PC-3 (cell line): ENCODE data around the gene ESR2. TPM values are rescaled to one million over a fixed set of nuclear protein-coding genes. Genes with fewer than 3 reads are reported as not detected.

ENCODE experiments used
- ATAC-seq: fragments of 200-7000 bp; cut with Tn5 transposase; 2 replicates; pipeline ENCODE4 v1.9.1; 2020; ENCODE audit warnings: mild to moderate bottlenecking, moderate library complexity
- BruUV-seq: library from RNA; stranded (reverse); fragments of 400-500 nt; replicated peaks from 2 replicates; lab custom pipeline; 2021; lab: Mats Ljungman, UMichigan
- CTCF ChIA-PET: fragments of 300-600 bp; sonication (Branson Sonifier 250); formaldehyde crosslinking; loops from one replicate; lab custom pipeline; 2022; ENCODE audit warnings: antibody characterized with exemption; lab: Charles Lee
- POLR2A ChIA-PET: fragments of 300-600 bp; sonication (Branson Sonifier 250); formaldehyde crosslinking; loops from one replicate; lab custom pipeline; 2022; ENCODE audit warnings: antibody characterized with exemption; ENCODE audit not compliant: unreplicated experiment; lab: Charles Lee
- DNase-seq: peaks from one replicate; pipeline ENCODE4 v3.0.0-alpha.2; 2015
- H2AFZ ChIP-seq: fragments of 300-600 bp; sonication (generic); 2 replicates; pipeline ENCODE4 v1.6.0; 2016; ENCODE audit warnings: antibody characterized with exemption, low read length
- H3F3A ChIP-seq: fragments of 300-600 bp; sonication (generic); one replicate; pipeline ENCODE4 v1.6.0; 2017; ENCODE audit warnings: antibody characterized with exemption, low read length, control low read depth, mild to moderate bottlenecking; ENCODE audit not compliant: unreplicated experiment
- H3K27ac ChIP-seq: fragments of 300-600 bp; sonication (generic); 2 replicates; pipeline ENCODE4 v1.5.1; 2016; ENCODE audit warnings: mild to moderate bottlenecking, low read length
- H3K27me3 ChIP-seq: fragments of 300-600 bp; sonication (generic); 2 replicates; pipeline ENCODE4 v1.6.1; 2016; ENCODE audit warnings: low read length, mixed read lengths
- H3K36me3 ChIP-seq: fragments of 300-600 bp; sonication (generic); 2 replicates; pipeline ENCODE4 v1.6.1; 2016; ENCODE audit warnings: low read depth, mixed run types, low read length, mixed read lengths
- H3K4me1 ChIP-seq: fragments of 300-600 bp; sonication (generic); 2 replicates; pipeline ENCODE4 v1.5.1; 2016; ENCODE audit warnings: low read length; ENCODE audit not compliant: insufficient read depth
- H3K4me2 ChIP-seq: fragments of 300-600 bp; sonication (generic); 2 replicates; pipeline ENCODE4 v1.6.0; 2016; ENCODE audit warnings: low read length
- H3K4me3 ChIP-seq: fragments of 300-600 bp; sonication (generic); 2 replicates; pipeline ENCODE4 v1.5.1; 2016; ENCODE audit warnings: mild to moderate bottlenecking, low read length, mixed read lengths
- H3K79me2 ChIP-seq: fragments of 300-600 bp; sonication (generic); 2 replicates; pipeline ENCODE4 v1.6.1; 2017; ENCODE audit warnings: low read length, mixed read lengths
- H3K9ac ChIP-seq: fragments of 300-600 bp; sonication (generic); 2 replicates; pipeline ENCODE4 v1.6.0; 2016; ENCODE audit warnings: mild to moderate bottlenecking, low read length
- H3K9me2 ChIP-seq: fragments of 300-600 bp; sonication (generic); replicated peaks from 2 replicates; pipeline ENCODE4 v1.6.1; 2016; ENCODE audit warnings: mixed run types, low read length, mixed read lengths
- H3K9me3 ChIP-seq: fragments of 300-600 bp; sonication (generic); 2 replicates; pipeline ENCODE4 v1.6.1; 2016; ENCODE audit warnings: low read length, mixed read lengths
- H4K20me1 ChIP-seq: fragments of 300-600 bp; sonication (generic); 2 replicates; pipeline ENCODE4 v1.6.1; 2016; ENCODE audit warnings: low read length, mixed read lengths
- CTCF ChIP-seq: fragments of 300-600 bp; sonication (generic); conservative IDR thresholded peaks from 2 replicates; pipeline ENCODE4 v1.5.1; 2017; ENCODE audit warnings: antibody characterized with exemption, low read depth, mild to moderate bottlenecking, low read length
- EZH2 ChIP-seq: fragments of 300-600 bp; sonication (generic); IDR thresholded peaks from one replicate; pipeline ENCODE4 v1.6.1; 2017; ENCODE audit warnings: antibody characterized with exemption, mild to moderate bottlenecking, low read length; ENCODE audit not compliant: unreplicated experiment
- EZH2phosphoT487 ChIP-seq: fragments of 300-600 bp; sonication (generic); IDR thresholded peaks from 2 replicates; pipeline ENCODE4 v1.6.1; 2018; ENCODE audit warnings: mild to moderate bottlenecking, antibody characterized with exemption, low read length, borderline replicate concordance
- intact Hi-C: fragments of 100-400 bp; cut with micrococcal nuclease; formaldehyde crosslinking; loops from 2 replicates; pipeline ENCODE4 v1.9.0; 2023
- total RNA-seq: library from RNA; depleted of rRNA; stranded (reverse); fragments of >200 nt; gene quantifications from 2 replicates; pipeline ENCODE4 v1.2.3, GENCODE V29; 2014

ESR2 gene
- total RNA-seq, 1 experiment from 2014 or later = 0.18 TPM

- Histone ChIP-seq H3K27me3 (no peaks in the 10 kb centered on the region), H3F3A (no peaks in the 10 kb centered on the region), H3K4me3 (no peak overlapping the region), H3K9me2 (no peaks in the 10 kb centered on the region), H3K9me3 (no peaks in the 10 kb centered on the region), H3K4me1 (no peaks in the 10 kb centered on the region), H4K20me1 (no peaks in the 10 kb centered on the region), H3K9ac (no peak overlapping the region), H2AFZ (no peak overlapping the region), H3K4me2 (no peak overlapping the region), H3K79me2 (no peaks in the 10 kb centered on the region), H3K27ac (no peak overlapping the region), H3K36me3 (no peaks in the 10 kb centered on the region)
- DNase-seq = no peak
- TF ChIP-seq EZH2 (no peak), CTCF (no peak), EZH2phosphoT487 (no peak)
- intact Hi-C loops = no loop called here
- ChIA-PET CTCF (no interaction called here), POLR2A (interaction anchor here (0.5 kb wide), 1 partner anchor 106 kb away, joined by 3 read pairs; no protein-coding TSS in a partner anchor)
- no peak for ATAC-seq
- no TSS peak for BruUV-seq
Observed at GRCh38 chr14:64147126-64147790, 146.9 kb downstream of the ESR2 start.

GRCh38 chr14:64137657-64138290, 156.4 kb downstream of the ESR2 start:
- BruUV-seq = no TSS peak
- intact Hi-C loops = loop anchor here (1.0 to 10.0 kb wide), 5 partner anchors 60 to 343 kb away; partner anchors contain the start of gene ESR2
- Histone ChIP-seq H3F3A (no peaks in the 10 kb centered on the region), H3K4me2 (no peak overlapping the region), H3K79me2 (no peaks in the 10 kb centered on the region), H3K9ac (no peak overlapping the region), H3K36me3 (no peaks in the 10 kb centered on the region; the same call in 1 of the 2 replicates), H3K9me2 (no peaks in the 10 kb centered on the region), H2AFZ (no peak overlapping the region), H3K4me1 (no peaks in the 10 kb centered on the region), H3K27ac (no peak overlapping the region), H3K4me3 (no peak overlapping the region), H3K9me3 (no peaks in the 10 kb centered on the region), H4K20me1 (no peaks in the 10 kb centered on the region), H3K27me3 (no peaks in the 10 kb centered on the region)
- peak; percentile 64 for DNase-seq
- ChIA-PET POLR2A (interaction anchor here (0.6 to 0.7 kb wide), 2 partner anchors 10 to 28 kb away, joined by 8 to 9 read pairs; no protein-coding TSS in a partner anchor), CTCF (interaction anchor here (0.6 to 2.1 kb wide), 17 partner anchors 8 to 310 kb away, joined by 3 to 44 read pairs (median 5); partner anchors contain the start of gene ESR2)
- ATAC-seq = peak; percentile 92
- TF ChIP-seq EZH2phosphoT487 (no peak), CTCF (peak; percentile 78), EZH2 (no peak)
